A172 (cell line): Measurements from ENCODE around the gene NPR3. TPM values are rescaled to one million over a fixed set of nuclear protein-coding genes. Genes with fewer than 3 reads are reported as not detected.

Experiments used
- DNase-seq: peaks from one replicate; pipeline ENCODE4 v3.0.0-alpha.2; 2015; ENCODE audit warnings: low spot score
- total RNA-seq: library from RNA; depleted of rRNA; stranded (reverse); fragments of >200 nt; shearing (Covaris generic); gene quantifications from 2 replicates; pipeline ENCODE4 v1.2.3, GENCODE V29; 2014; rRNA removed

The NPR3 gene
- total RNA-seq, 1 experiment from 2014 or later = 0.28 TPM

DNA sequence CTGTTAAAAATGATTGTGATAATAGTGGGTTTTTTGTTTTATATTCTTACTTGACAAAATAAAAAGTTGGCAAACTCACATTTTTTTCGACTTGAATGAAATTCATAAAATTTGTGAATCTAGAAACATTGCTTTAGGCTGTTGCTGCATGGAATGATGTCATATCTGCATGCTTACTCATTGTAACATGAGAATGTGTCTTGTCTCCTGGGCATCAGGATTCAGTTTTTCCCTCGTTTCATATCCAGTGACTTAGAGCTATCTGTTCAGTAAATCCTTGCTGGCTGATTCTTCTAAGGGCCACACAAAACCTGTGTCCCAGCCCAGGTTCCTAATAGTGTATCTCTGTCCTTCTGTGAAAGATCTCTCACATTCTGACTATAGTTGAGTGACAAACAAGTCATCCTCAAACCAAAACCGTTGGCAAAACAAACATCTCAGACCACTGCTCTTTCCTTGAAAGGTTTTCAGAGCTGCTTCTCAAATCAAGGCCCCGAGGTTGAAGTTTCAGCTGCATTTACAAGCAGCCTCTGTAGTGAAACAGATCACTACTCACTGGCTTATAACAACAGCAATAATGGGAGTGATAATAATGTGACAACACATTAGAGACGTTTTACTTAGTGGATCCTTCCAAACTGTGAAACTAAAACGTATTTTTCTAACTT, 95.0 kb downstream of the NPR3 start:
- peak; percentile 39 for DNase-seq

DNA sequence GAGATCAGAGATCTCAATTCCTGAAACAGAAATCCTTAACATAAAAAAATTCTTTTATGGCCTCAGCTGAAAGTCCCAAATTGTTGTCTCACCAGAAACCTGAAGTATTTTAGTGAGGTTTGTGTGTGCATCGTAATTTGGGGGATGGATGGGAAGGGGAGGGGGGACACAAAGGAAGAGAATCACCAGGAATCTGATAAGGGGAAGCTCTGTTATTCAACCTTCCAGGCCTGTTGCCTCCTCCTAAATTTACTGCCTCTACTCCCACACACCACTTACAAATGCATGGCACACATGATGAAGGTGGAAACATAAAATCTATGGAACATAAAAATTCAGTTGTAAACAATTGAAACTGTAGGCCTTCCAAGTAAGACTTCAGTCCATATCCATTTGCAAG, 97.7 kb downstream of the NPR3 start:
- no peak for DNase-seq

DNA sequence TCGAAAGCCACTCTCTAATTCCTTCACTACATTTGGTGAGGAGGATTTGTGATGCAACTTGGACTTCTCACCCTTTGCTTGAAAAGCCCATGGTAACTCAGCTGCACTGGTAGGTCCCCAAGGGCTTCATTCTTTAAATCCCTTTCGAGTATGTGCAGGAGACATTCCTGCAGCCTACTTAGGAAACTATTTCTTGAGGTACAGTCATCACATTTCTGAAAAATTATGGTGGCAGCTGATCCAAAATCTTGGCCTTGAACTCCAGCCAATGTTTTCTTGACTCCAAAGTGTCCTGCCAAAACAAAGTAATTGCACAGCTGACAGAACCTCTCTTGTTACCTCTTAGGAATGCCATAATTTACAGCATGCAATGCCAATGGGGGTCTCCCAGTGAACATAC, 99.7 kb downstream of the NPR3 start:
- DNase-seq = peak; percentile 10

GRCh38 chr5:32812399-32812798, 101.3 kb downstream of the NPR3 start:
- no peak for DNase-seq

DNA sequence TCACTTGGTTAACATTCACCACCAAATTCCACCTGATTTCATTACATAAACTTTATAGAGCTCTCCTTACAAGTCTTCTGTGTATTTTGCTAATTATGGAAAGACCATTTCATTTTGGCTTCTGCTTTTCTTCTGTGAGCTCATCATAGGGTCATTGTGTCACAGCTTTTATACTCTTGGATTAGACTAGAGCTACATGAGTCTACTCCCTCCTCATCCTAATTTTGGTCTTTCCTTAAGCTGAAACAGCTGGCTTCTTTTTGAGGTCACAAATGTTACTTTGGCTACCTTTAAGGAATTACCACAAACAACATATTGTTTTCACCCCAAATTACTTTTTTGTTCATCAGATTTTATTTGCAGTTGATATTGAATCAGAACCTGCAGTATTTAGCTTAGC, 103.0 kb downstream of the NPR3 start:
- DNase-seq = no peak

DNA sequence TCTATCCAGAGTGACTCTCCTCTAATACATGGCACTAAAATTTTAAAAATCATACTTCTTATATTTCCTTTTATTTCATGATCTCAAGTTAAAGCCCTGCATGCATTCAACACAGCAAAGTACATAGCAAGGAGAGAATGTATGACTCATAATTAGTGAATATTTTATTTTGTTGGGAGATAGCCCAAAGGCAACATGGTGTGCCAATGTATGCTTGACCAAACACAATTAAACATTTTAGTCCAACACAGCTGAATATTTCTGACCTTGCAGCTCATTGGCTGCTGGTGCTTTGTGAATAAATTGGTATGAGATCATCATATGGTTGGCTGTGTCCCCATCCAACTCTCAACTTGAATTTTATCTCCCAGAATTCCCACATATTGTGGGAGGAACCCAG, 103.5 kb downstream of the NPR3 start:
- DNase-seq = no peak

- DNase-seq = no peak
Measured at GRCh38 chr5:32827981-32828380, 116.9 kb downstream of the NPR3 start.

DNA sequence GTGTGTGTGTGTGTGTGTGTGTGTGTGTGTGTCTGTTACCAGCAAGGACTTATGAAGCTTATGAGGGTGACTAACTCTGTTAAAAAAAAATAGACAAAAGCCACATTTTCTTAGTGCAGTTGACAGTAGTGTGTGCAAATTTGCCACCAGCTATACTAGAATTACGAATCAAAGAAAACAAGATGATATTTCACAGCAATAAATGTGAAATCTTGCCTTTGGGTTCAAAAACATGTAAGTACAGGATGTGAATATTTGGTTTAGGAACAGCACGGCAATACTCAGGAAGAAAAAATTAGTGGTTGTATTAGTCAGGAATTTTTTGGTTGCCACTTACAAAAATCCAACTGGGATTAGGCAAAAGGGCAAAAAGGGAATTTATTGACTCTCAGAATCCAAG, 117.4 kb downstream of the NPR3 start:
- no peak for DNase-seq

GRCh38 chr5:32831624-32832023, 120.5 kb downstream of the NPR3 start:
- no peak for DNase-seq

- no peak for DNase-seq
Measured at GRCh38 chr5:32833127-32833526, 122.0 kb downstream of the NPR3 start.

- no peak for DNase-seq
Measured at GRCh38 chr5:32833663-32834062, 122.5 kb downstream of the NPR3 start.

DNA sequence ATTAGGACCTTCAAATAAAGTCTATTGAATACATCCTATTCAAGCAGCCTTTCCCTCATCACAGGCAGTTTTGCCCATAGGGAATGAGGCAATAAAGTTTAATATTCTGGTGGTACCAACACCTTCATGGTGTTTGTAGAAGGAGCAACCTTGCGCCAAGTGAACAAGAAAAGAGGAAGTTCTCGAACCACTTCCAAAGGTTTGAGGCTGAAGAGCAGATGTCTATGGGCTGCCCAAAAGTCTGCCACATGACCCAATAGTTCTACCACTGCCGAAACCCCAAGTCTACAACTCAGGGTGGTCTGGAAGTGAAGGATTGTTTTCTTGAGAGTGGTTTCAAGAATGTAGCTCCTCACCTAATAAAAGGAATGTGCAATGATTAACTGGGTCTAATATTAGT, 123.1 kb downstream of the NPR3 start:
- no peak for DNase-seq

GRCh38 chr5:32836176-32836575, 125.1 kb downstream of the NPR3 start:
- no peak for DNase-seq

DNA sequence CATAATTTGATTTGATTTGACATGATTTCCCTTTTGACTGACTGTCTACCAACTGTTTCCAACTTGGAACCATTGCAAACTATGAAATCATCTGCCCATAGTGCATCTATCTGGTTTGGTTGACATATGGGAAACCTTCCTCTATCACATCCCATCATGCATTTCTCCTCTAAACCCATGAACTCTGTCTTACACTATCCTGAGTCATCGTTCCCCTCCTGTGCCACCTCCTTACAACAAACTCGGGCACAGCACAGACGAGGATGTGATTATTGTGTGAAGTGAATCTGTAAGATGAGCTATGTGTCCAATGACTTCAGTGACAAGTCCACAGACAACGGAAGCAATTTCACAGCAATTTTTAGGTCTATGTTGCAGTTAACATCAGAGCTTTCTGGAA, 126.1 kb downstream of the NPR3 start:
- DNase-seq = peak; percentile 16

DNA sequence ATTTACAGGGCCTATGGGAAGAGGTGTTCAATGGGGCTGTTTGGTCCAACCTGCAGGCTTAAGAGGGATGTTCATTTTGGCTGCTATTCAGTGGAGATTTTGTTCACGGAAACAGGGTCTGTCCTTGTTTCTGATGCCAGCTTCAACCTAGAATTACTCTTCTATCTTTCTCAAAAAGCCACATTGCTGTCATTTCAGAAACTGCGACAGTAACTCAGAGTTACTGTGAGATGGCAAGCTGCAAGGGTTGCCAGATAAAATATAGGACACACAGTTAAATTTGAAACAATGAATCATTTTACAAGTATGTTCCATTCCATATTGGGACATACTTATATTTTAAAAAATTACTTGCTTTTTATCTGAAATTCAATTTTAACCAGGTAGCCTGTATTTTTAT, 128.0 kb downstream of the NPR3 start:
- DNase-seq = no peak

DNA sequence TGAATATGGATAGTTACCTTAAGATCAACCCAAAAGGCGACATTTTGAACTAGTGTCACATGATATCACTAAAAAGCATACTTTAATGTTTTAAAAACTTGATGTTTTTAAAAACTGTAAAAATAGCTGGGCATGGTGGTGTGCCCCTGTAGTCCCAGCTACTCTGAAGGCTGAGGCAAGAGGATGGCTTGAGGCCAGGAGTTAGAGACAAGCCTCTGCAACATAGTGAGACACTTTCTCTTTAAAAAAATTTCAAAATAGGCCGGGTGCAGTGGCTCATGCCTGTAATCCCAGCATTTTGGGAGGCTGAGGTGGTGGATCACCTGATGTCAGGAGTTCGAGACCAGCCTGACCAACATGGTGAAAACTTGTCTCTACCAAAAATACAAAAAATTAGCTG, 129.5 kb downstream of the NPR3 start:
- no peak for DNase-seq

Other genes starting within 250 kb of the NPR3 start
- gene SUB1, start 125.8 kb upstream of the NPR3 start, total RNA-seq = 553 and 634 TPM in 2 replicates